ENCODE data around the gene SORT1. TPM values are rescaled to one million over a fixed set of nuclear protein-coding genes. Genes with fewer than 3 reads are reported as not detected.

SORT1 gene
- total RNA-seq, 2 experiments from 2014 or later, result 21.8 to 45.5 TPM

GRCh38 chr1:109370712-109371340 is 26.9 kb downstream of the SORT1 start:
- H3K79me2 ChIP-seq (ENCODE audit: insufficient read depth, low read depth, low read length), result peaks cover 29% of the 10 kb centered on the region; the same call in 1 of the 2 replicates
- peaks cover 33% of the 10 kb centered on the region for H3K36me3 ChIP-seq (ENCODE audit: insufficient read depth, low read length)
- intact Hi-C loops (cut with micrococcal nuclease; ENCODE audit: unreplicated experiment), result no loop called here
- TF ChIP-seq CTCF (conservative IDR thresholded peaks at IDR 0.05; ENCODE audit: low read length), result no peak
- TF ChIP-seq EZH2phosphoT487 (IDR thresholded peaks at IDR 0.05; ENCODE audit: borderline replicate concordance, low read depth, low read length), result no peak
- H3K4me1 ChIP-seq (ENCODE audit: insufficient read depth, low read length, poor library complexity, severe bottlenecking), result peaks cover 33% of the 10 kb centered on the region
- BruUV-seq (replicated peaks), result no TSS peak
- CTCF ChIA-PET (ENCODE audit: unreplicated experiment), result no interaction called here
- H4K20me1 ChIP-seq (ENCODE audit: insufficient read depth, low read length), result no peaks in the 10 kb centered on the region
- POLR2A ChIA-PET, result interaction anchor here (1.1 to 1.4 kb wide), 2 partner anchors 17 to 19 kb away, joined by 3 to 4 read pairs; no protein-coding TSS in a partner anchor
- H3K27ac ChIP-seq (ENCODE audit: low read depth, low read length, poor library complexity, severe bottlenecking), result no peak overlapping the region
- H3K4me2 ChIP-seq (ENCODE audit: low read length), result peak overlapping the region; percentile 16; the same call in 1 of the 2 replicates
- H3K9me2 ChIP-seq (ENCODE audit: insufficient read depth, low read length), result no peaks in the 10 kb centered on the region
- DNase-seq (ENCODE audit: low spot score), result no peak
- H3K9me3 ChIP-seq (ENCODE audit: low read length), result no peaks in the 10 kb centered on the region
- H3K4me3 ChIP-seq (ENCODE audit: low read depth, low read length, poor library complexity, severe bottlenecking), result no peak overlapping the region
- H2AFZ ChIP-seq (ENCODE audit: low read length), result no peak overlapping the region

DNA sequence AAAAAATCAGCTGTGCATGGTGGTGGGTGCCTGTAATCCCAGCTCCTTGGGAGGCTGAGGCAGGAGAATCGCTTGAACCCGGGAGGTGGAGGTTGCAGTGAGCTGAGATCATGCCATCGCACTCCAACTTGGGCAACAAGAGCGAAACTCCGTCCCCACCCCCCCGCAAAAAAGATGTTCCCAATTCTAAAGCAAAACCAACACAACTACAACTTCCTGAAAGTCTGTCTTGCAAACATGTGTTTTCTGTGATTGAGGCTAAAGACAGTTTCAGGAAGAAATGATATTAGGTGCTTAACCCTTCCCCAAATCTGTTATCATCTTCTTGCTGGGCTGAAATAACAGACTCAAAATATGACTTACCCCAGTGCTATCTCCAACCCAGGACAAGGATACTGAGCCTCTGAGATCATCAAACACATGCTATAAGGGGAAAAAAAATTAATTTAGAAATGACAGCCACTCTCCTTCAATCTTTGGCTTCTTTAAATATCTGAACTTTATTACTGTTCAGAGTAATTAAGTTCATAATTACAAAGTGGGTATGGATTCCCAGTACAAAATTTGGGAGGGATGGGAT is 28.5 kb downstream of the SORT1 start:
- POLR2A ChIA-PET, result no interaction called here
- H3K9me3 ChIP-seq (ENCODE audit: low read length), result no peaks in the 10 kb centered on the region
- no peak for TF ChIP-seq CTCF (conservative IDR thresholded peaks at IDR 0.05; ENCODE audit: low read length)
- no peak for TF ChIP-seq EZH2phosphoT487 (IDR thresholded peaks at IDR 0.05; ENCODE audit: borderline replicate concordance, low read depth, low read length)
- H3K9me2 ChIP-seq (ENCODE audit: insufficient read depth, low read length), result no peaks in the 10 kb centered on the region
- H4K20me1 ChIP-seq (ENCODE audit: insufficient read depth, low read length), result no peaks in the 10 kb centered on the region
- H3K27ac ChIP-seq (ENCODE audit: low read depth, low read length, poor library complexity, severe bottlenecking), result no peak overlapping the region
- BruUV-seq (replicated peaks), result no TSS peak
- peaks cover 40% of the 10 kb centered on the region for H3K4me1 ChIP-seq (ENCODE audit: insufficient read depth, low read length, poor library complexity, severe bottlenecking)
- peaks cover 21% of the 10 kb centered on the region; the same call in 1 of the 2 replicates for H3K79me2 ChIP-seq (ENCODE audit: insufficient read depth, low read depth, low read length)
- H3K4me2 ChIP-seq (ENCODE audit: low read length), result no peak overlapping the region
- intact Hi-C loops (cut with micrococcal nuclease; ENCODE audit: unreplicated experiment), result no loop called here
- no peak overlapping the region for H3K4me3 ChIP-seq (ENCODE audit: low read depth, low read length, poor library complexity, severe bottlenecking)
- no peak for DNase-seq (ENCODE audit: low spot score)
- no peak overlapping the region for H2AFZ ChIP-seq (ENCODE audit: low read length)
- H3K36me3 ChIP-seq (ENCODE audit: insufficient read depth, low read length), result peaks cover 41% of the 10 kb centered on the region
- CTCF ChIA-PET (ENCODE audit: unreplicated experiment), result no interaction called here

- no peak for TF ChIP-seq CTCF (conservative IDR thresholded peaks at IDR 0.05; ENCODE audit: low read length)
- no peak for TF ChIP-seq EZH2phosphoT487 (IDR thresholded peaks at IDR 0.05; ENCODE audit: borderline replicate concordance, low read depth, low read length)
Measured at GRCh38 chr1:109368464-109368863, 29.3 kb downstream of the SORT1 start.

More at GRCh38 chr1:109368464-109368863, 29.3 kb downstream of the SORT1 start:
- no peak overlapping the region for H3K4me2 ChIP-seq (ENCODE audit: low read length)
- DNase-seq (ENCODE audit: low spot score), result no peak
- H3K27ac ChIP-seq (ENCODE audit: low read depth, low read length, poor library complexity, severe bottlenecking), result no peak overlapping the region
- POLR2A ChIA-PET, result no interaction called here
- CTCF ChIA-PET (ENCODE audit: unreplicated experiment), result no interaction called here
- intact Hi-C loops (cut with micrococcal nuclease; ENCODE audit: unreplicated experiment), result no loop called here
- no TSS peak for BruUV-seq (replicated peaks)
- H3K36me3 ChIP-seq (ENCODE audit: insufficient read depth, low read length), result peaks cover 48% of the 10 kb centered on the region
- no peaks in the 10 kb centered on the region for H3K9me3 ChIP-seq (ENCODE audit: low read length)
- H3K4me3 ChIP-seq (ENCODE audit: low read depth, low read length, poor library complexity, severe bottlenecking), result no peak overlapping the region
- H3K79me2 ChIP-seq (ENCODE audit: insufficient read depth, low read depth, low read length), result peaks cover 13% of the 10 kb centered on the region; the same call in 1 of the 2 replicates
- H3K9me2 ChIP-seq (ENCODE audit: insufficient read depth, low read length), result no peaks in the 10 kb centered on the region
- H4K20me1 ChIP-seq (ENCODE audit: insufficient read depth, low read length), result no peaks in the 10 kb centered on the region
- H3K4me1 ChIP-seq (ENCODE audit: insufficient read depth, low read length, poor library complexity, severe bottlenecking), result peaks cover 40% of the 10 kb centered on the region
- H2AFZ ChIP-seq (ENCODE audit: low read length), result no peak overlapping the region
